ENCODE results near the gene STK17B. TPM values are rescaled to one million over a fixed set of nuclear protein-coding genes. Genes with fewer than 3 reads are reported as not detected.

STK17B gene
- total RNA-seq, 1 donor from 2014 or later = 42.6 TPM

DNA sequence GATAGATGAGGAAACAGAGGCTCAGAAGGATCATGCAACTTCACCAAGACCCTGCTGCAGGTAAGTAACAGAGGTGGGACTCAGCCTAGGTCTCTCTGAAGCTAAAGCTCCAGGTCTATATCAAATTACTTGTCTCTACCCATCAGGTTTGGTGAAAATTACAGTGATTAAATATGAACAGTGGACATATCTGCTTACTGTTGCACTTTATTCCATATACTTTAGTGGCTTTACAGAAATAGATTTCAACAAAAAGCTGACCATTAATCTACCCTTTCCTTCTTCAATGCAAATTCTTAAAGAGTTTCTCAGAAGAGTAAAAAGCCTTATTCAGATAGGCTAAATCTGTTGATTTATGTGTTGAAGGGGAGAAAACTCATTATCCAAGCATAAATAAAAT lies 42.8 kb upstream of the STK17B start:
- no peak overlapping the region for H3K4me3 Mint-ChIP-seq (ENCODE audit: unreplicated experiment)
- no peaks in the 10 kb centered on the region for H4K20me1 ChIP-seq (ENCODE audit: insufficient read depth, low read length)
- H2AFZ ChIP-seq (ENCODE audit: low read depth, low read length) = no peak overlapping the region
- H3K27ac ChIP-seq (ENCODE audit: low read depth, low read length) = no peak overlapping the region
- no peaks in the 10 kb centered on the region for H3K36me3 Mint-ChIP-seq (ENCODE audit: low read depth, unreplicated experiment)
- H3K4me1 Mint-ChIP-seq (ENCODE audit: low read depth, unreplicated experiment) = peaks cover 10% of the 10 kb centered on the region
- peaks cover 7% of the 10 kb centered on the region for H3K4me1 ChIP-seq (ENCODE audit: insufficient read depth, low read length)
- H3K27ac Mint-ChIP-seq (ENCODE audit: unreplicated experiment) = no peak overlapping the region
- peaks cover 3% of the 10 kb centered on the region for H3K9me3 Mint-ChIP-seq (ENCODE audit: unreplicated experiment)
- no peak overlapping the region for H3K9ac ChIP-seq (ENCODE audit: low read length)
- H3K4me3 ChIP-seq (ENCODE audit: insufficient read depth, low read depth, low read length) = no peak overlapping the region
- no peak for TF ChIP-seq EZH2 (IDR thresholded peaks at IDR 0.05; ENCODE audit: insufficient read depth, low read length)
- TF ChIP-seq, protein P1, sequence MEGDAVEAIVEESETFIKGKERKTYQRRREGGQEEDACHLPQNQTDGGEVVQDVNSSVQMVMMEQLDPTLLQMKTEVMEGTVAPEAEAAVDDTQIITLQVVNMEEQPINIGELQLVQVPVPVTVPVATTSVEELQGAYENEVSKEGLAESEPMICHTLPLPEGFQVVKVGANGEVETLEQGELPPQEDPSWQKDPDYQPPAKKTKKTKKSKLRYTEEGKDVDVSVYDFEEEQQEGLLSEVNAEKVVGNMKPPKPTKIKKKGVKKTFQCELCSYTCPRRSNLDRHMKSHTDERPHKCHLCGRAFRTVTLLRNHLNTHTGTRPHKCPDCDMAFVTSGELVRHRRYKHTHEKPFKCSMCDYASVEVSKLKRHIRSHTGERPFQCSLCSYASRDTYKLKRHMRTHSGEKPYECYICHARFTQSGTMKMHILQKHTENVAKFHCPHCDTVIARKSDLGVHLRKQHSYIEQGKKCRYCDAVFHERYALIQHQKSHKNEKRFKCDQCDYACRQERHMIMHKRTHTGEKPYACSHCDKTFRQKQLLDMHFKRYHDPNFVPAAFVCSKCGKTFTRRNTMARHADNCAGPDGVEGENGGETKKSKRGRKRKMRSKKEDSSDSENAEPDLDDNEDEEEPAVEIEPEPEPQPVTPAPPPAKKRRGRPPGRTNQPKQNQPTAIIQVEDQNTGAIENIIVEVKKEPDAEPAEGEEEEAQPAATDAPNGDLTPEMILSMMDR (IDR thresholded peaks at IDR 0.05; ENCODE audit: insufficient read depth, low read depth, low read length) = no peak
- H3K36me3 ChIP-seq (ENCODE audit: insufficient read depth, low read length) = no peaks in the 10 kb centered on the region
- no peaks in the 10 kb centered on the region for H3K79me2 ChIP-seq (ENCODE audit: insufficient read depth, low read length)
- FAIRE-seq (no peak), DNase-seq (ENCODE audit: low read depth) (no peak)
- no peak overlapping the region for H3K4me2 ChIP-seq (ENCODE audit: low read length)
- H3K9me3 ChIP-seq (ENCODE audit: insufficient read depth, low read depth, low read length) = no peaks in the 10 kb centered on the region
- H3K27me3 Mint-ChIP-seq (ENCODE audit: low read depth, unreplicated experiment) = no peaks in the 10 kb centered on the region
- H3K27me3 ChIP-seq (ENCODE audit: insufficient read depth, low read length) = no peaks in the 10 kb centered on the region

DNA sequence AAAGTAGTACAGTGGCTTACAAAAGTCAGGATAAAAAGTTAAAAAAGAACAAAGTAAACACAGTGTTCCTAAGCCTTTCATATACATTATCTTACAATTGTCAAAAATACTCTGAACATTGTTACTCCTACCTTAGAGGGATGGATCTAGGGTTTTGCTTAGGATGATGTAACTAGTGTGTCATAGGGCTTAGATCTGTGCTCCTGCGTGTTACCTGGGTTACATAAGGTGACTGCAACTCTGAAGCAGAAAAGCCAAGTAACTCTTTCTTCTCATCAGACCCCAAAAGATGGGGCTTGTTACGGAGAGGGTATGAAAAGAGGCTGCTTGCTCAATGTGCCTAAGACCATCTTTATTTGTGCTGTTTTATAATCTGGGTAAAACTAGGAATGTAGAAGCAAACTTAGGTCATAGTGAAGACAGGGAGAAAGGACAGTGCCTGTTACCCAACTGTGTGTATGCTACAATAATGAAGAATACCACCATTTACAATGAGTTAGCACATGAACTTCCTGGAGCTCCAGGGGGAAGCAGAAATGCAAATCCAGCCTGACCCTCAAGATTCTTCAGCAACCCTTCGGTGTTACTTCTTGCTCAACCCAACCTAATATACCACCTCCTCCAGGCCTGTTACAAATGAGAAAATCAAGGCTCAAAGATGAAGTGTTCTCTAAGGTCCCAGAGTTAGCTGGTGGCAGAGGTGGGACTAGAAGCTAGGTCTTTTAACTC lies 42.0 kb upstream of the STK17B start:
- no peak overlapping the region for H3K4me3 Mint-ChIP-seq (ENCODE audit: unreplicated experiment)
- no peak for TF ChIP-seq EZH2 (IDR thresholded peaks at IDR 0.05; ENCODE audit: insufficient read depth, low read length)
- TF ChIP-seq, protein P1 (IDR thresholded peaks at IDR 0.05; ENCODE audit: insufficient read depth, low read depth, low read length) = no peak
- no peaks in the 10 kb centered on the region for H3K27me3 Mint-ChIP-seq (ENCODE audit: low read depth, unreplicated experiment)
- Histone ChIP-seq H3K27ac (ENCODE audit: low read depth, low read length) (no peak overlapping the region), H3K9ac (ENCODE audit: low read length) (no peak overlapping the region), H4K20me1 (ENCODE audit: insufficient read depth, low read length) (no peaks in the 10 kb centered on the region), H3K27me3 (ENCODE audit: insufficient read depth, low read length) (no peaks in the 10 kb centered on the region), H3K9me3 (ENCODE audit: insufficient read depth, low read depth, low read length) (no peaks in the 10 kb centered on the region), H3K4me2 (ENCODE audit: low read length) (no peak overlapping the region), H3K36me3 (ENCODE audit: insufficient read depth, low read length) (no peaks in the 10 kb centered on the region), H2AFZ (ENCODE audit: low read depth, low read length) (no peak overlapping the region), H3K79me2 (ENCODE audit: insufficient read depth, low read length) (no peaks in the 10 kb centered on the region), H3K4me1 (ENCODE audit: insufficient read depth, low read length) (peaks cover 7% of the 10 kb centered on the region), H3K4me3 (ENCODE audit: insufficient read depth, low read depth, low read length) (no peak overlapping the region)
- H3K27ac Mint-ChIP-seq (ENCODE audit: unreplicated experiment) = no peak overlapping the region
- no peaks in the 10 kb centered on the region for H3K36me3 Mint-ChIP-seq (ENCODE audit: low read depth, unreplicated experiment)
- no peak for DNase-seq (ENCODE audit: low read depth)
- peak; percentile 49 for FAIRE-seq
- H3K4me1 Mint-ChIP-seq (ENCODE audit: low read depth, unreplicated experiment) = peaks cover 16% of the 10 kb centered on the region
- H3K9me3 Mint-ChIP-seq (ENCODE audit: unreplicated experiment) = peaks cover 3% of the 10 kb centered on the region

DNA sequence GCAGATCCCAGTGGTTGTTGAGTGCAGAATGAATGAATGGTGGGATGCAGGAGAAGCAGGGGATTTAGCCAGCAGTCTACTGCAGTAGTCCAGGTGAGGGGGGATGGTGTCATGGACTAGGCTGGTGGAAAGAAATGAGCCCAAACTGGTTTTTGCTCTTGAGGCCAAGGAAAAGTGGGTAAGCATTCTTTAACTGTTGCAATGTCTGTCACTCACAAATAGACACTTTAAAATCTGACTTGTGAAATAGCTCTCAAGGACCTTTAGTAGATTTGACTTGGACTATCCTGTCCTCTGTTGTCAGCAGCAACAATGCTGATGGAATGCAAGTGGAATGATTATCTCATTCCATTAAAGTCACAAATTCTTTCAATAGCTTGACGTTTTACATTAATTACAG lies 37.5 kb upstream of the STK17B start:
- TF ChIP-seq, protein P1 (IDR thresholded peaks at IDR 0.05; ENCODE audit: insufficient read depth, low read depth, low read length) = no peak
- no peak for TF ChIP-seq EZH2 (IDR thresholded peaks at IDR 0.05; ENCODE audit: insufficient read depth, low read length)
- no peaks in the 10 kb centered on the region for H3K27me3 Mint-ChIP-seq (ENCODE audit: low read depth, unreplicated experiment)
- DNase-seq (ENCODE audit: low read depth) = no peak
- FAIRE-seq = no peak
- Histone ChIP-seq H3K4me1 (ENCODE audit: insufficient read depth, low read length) (peaks cover 7% of the 10 kb centered on the region), H3K36me3 (ENCODE audit: insufficient read depth, low read length) (no peaks in the 10 kb centered on the region), H3K79me2 (ENCODE audit: insufficient read depth, low read length) (no peaks in the 10 kb centered on the region), H4K20me1 (ENCODE audit: insufficient read depth, low read length) (no peaks in the 10 kb centered on the region), H3K9me3 (ENCODE audit: insufficient read depth, low read depth, low read length) (no peaks in the 10 kb centered on the region), H3K27ac (ENCODE audit: low read depth, low read length) (no peak overlapping the region), H3K9ac (ENCODE audit: low read length) (no peak overlapping the region), H2AFZ (ENCODE audit: low read depth, low read length) (no peak overlapping the region), H3K4me3 (ENCODE audit: insufficient read depth, low read depth, low read length) (no peak overlapping the region), H3K4me2 (ENCODE audit: low read length) (no peak overlapping the region), H3K27me3 (ENCODE audit: insufficient read depth, low read length) (no peaks in the 10 kb centered on the region)
- H3K4me1 Mint-ChIP-seq (ENCODE audit: low read depth, unreplicated experiment) = peaks cover 16% of the 10 kb centered on the region
- no peak overlapping the region for H3K27ac Mint-ChIP-seq (ENCODE audit: unreplicated experiment)
- H3K36me3 Mint-ChIP-seq (ENCODE audit: low read depth, unreplicated experiment) = no peaks in the 10 kb centered on the region
- H3K9me3 Mint-ChIP-seq (ENCODE audit: unreplicated experiment) = peaks cover 3% of the 10 kb centered on the region
- no peak overlapping the region for H3K4me3 Mint-ChIP-seq (ENCODE audit: unreplicated experiment)
